CD4-positive, alpha-beta T cell (primary cell): Measurements from ENCODE around the gene NFRKB. TPM values are rescaled to one million over a fixed set of nuclear protein-coding genes. Genes with fewer than 3 reads are reported as not detected.
A peak's percentile ranks its signal among the peaks of the same experiment; 100 is the strongest.
"Not testable (repeated sequence)": the region's sequence is repeated elsewhere in the genome, so short reads cannot be mapped to it uniquely, and the experiment has no call there.

Experiments
- ATAC-seq: fragments of 200-7000 bp; cut with Tn5 transposase; one replicate; pipeline ENCODE4 v1.10.0; 2022; ENCODE audit warnings: mild to moderate bottlenecking; ENCODE audit not compliant: poor library complexity
- CTCF ChIA-PET: fragments of 350-600 bp; sonication (Branson Sonifier 250); formaldehyde crosslinking; loops from one replicate; lab custom pipeline; 2021; ENCODE audit warnings: antibody characterized with exemption, inconsistent platforms; lab: Charles Lee
- POLR2A ChIA-PET: fragments of 350-600 bp; sonication (Branson Sonifier 250); formaldehyde crosslinking; loops from one replicate; lab custom pipeline; 2021; ENCODE audit warnings: antibody characterized with exemption, inconsistent platforms; lab: Charles Lee
- DNase-seq, 14 experiments: peaks; one replicate each; pipeline ENCODE4 v3.0.0-alpha.2; 2013 to 2020; ENCODE audit warnings: mixed read lengths in 2 of 14
- H3K27ac ChIP-seq, 2 donors: one replicate each; pipeline versions ENCODE4 v1.5.1 to v1.7.0; 2013; ENCODE audit warnings: low read length in 2 of 2, low read depth in 1 of 2, mild to moderate bottlenecking in 1 of 2
- H3K27me3 ChIP-seq, 2 experiments: 1 replicate in 1 of 2; 2 replicates in 1 of 2; pipeline versions ENCODE4 v1.6.1 to v1.7.0; 2013; ENCODE audit warnings: low read length in 2 of 2, control low read depth in 1 of 2, mild to moderate bottlenecking in 1 of 2, moderate library complexity in 1 of 2; ENCODE audit not compliant: insufficient read depth in 2 of 2, control insufficient read depth in 1 of 2
- H3K36me3 ChIP-seq: one replicate; pipeline ENCODE4 v1.6.1; 2013; ENCODE audit warnings: low read length, control low read depth; ENCODE audit not compliant: insufficient read depth
- H3K4me1 ChIP-seq: one replicate; pipeline ENCODE4 v1.6.1; 2013; ENCODE audit warnings: low read length, control low read depth; ENCODE audit not compliant: insufficient read depth
- H3K4me3 ChIP-seq: one replicate; pipeline ENCODE4 v1.5.1; 2013; ENCODE audit warnings: mild to moderate bottlenecking, low read length, moderate library complexity
- H3K9me3 ChIP-seq, 2 experiments: 1 replicate in 1 of 2; 2 replicates in 1 of 2; pipeline versions ENCODE4 v1.6.1 to v1.7.0; 2013; ENCODE audit warnings: low read length in 2 of 2, mild to moderate bottlenecking in 2 of 2, control low read depth in 1 of 2, moderate library complexity in 1 of 2; ENCODE audit not compliant: control insufficient read depth in 1 of 2, insufficient read depth in 1 of 2
- H3K27ac Mint-ChIP-seq: one replicate; pipeline ENCODE4 v1.8.0; 2020; ENCODE audit warnings: mixed read lengths
- H3K27me3 Mint-ChIP-seq: one replicate; pipeline ENCODE4 v1.8.0; 2021; ENCODE audit warnings: mixed read lengths
- H3K36me3 Mint-ChIP-seq: one replicate; pipeline ENCODE4 v1.8.0; 2021; ENCODE audit warnings: low read depth, mixed read lengths
- H3K4me1 Mint-ChIP-seq: one replicate; pipeline ENCODE4 v1.8.0; 2021; ENCODE audit warnings: low read depth, mixed read lengths
- H3K4me3 Mint-ChIP-seq: one replicate; pipeline ENCODE4 v1.8.0; 2020; ENCODE audit warnings: mild to moderate bottlenecking, mixed read lengths
- H3K9me3 Mint-ChIP-seq: one replicate; pipeline ENCODE4 v1.8.0; 2020; ENCODE audit warnings: mixed read lengths
- intact Hi-C, 2 experiments: fragments of 100-400 bp; cut with DNase I in 1 of 2; cut with micrococcal nuclease in 1 of 2; formaldehyde crosslinking; loops; one replicate each; pipeline versions ENCODE4 v1.15.1 to v1.9.0; 2023 to 2025; cut with DNase I, micrococcal nuclease
- total RNA-seq, 174 experiments: library from RNA in 2 of 174; stranded (reverse) in 2 of 174; gene quantifications; one replicate each; pipeline ENCODE4 v1.2.3 and lab custom pipeline; 2021 to 2026
- TF ChIP-seq, protein P1 (sequence below): fragments of 200-600 bp; IDR thresholded peaks from one replicate; pipeline ENCODE4 v1.8.0; 2022; ENCODE audit warnings: antibody characterized with exemption, mild to moderate bottlenecking

The NFRKB gene
- total RNA-seq, 2 experiments from 2014 or later, result 61.7 to 64.5 TPM

GRCh38 chr11:129852125-129852740 lies 43.1 kb downstream of the NFRKB start:
- no peak overlapping the region for H3K27ac ChIP-seq
- intact Hi-C loops, result loop anchor here (5.0 kb wide), 2 partner anchors 35 to 40 kb away; partner anchors contain the start of gene TMEM45B (in 1 of the 2)
- H3K4me1 Mint-ChIP-seq, result peaks cover 44% of the 10 kb centered on the region
- ChIA-PET CTCF (no interaction called here), POLR2A (interaction anchor here (0.7 to 3.0 kb wide), 2 partner anchors 37 to 92 kb away, joined by 3 to 74 read pairs; partner anchors contain the start of gene TMEM45B)
- no peaks in the 10 kb centered on the region for H3K27me3 ChIP-seq
- H3K36me3 Mint-ChIP-seq, result peaks cover 8% of the 10 kb centered on the region
- H3K27me3 Mint-ChIP-seq, result no peaks in the 10 kb centered on the region
- ATAC-seq (no peak), DNase-seq (no peak)
- peak overlapping the region; percentile 97 for H3K27ac Mint-ChIP-seq
- peaks cover 2% of the 10 kb centered on the region for H3K9me3 Mint-ChIP-seq
- TF ChIP-seq, protein P1, sequence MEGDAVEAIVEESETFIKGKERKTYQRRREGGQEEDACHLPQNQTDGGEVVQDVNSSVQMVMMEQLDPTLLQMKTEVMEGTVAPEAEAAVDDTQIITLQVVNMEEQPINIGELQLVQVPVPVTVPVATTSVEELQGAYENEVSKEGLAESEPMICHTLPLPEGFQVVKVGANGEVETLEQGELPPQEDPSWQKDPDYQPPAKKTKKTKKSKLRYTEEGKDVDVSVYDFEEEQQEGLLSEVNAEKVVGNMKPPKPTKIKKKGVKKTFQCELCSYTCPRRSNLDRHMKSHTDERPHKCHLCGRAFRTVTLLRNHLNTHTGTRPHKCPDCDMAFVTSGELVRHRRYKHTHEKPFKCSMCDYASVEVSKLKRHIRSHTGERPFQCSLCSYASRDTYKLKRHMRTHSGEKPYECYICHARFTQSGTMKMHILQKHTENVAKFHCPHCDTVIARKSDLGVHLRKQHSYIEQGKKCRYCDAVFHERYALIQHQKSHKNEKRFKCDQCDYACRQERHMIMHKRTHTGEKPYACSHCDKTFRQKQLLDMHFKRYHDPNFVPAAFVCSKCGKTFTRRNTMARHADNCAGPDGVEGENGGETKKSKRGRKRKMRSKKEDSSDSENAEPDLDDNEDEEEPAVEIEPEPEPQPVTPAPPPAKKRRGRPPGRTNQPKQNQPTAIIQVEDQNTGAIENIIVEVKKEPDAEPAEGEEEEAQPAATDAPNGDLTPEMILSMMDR, result no peak
- no peak overlapping the region for H3K4me3 ChIP-seq
- peaks cover 26% of the 10 kb centered on the region for H3K4me1 ChIP-seq
- H3K9me3 ChIP-seq, result no peaks in the 10 kb centered on the region
- no peak overlapping the region for H3K4me3 Mint-ChIP-seq
- no peaks in the 10 kb centered on the region for H3K36me3 ChIP-seq

GRCh38 chr11:129849447-129850130 lies 45.8 kb downstream of the NFRKB start:
- Mint-ChIP-seq H3K36me3 (peaks cover 8% of the 10 kb centered on the region), H3K4me1 (peaks cover 47% of the 10 kb centered on the region), H3K4me3 (no peak overlapping the region), H3K27me3 (no peaks in the 10 kb centered on the region), H3K27ac (no peak overlapping the region), H3K9me3 (peaks cover 2% of the 10 kb centered on the region)
- Histone ChIP-seq H3K27ac (no peak overlapping the region), H3K4me1 (peaks cover 30% of the 10 kb centered on the region), H3K27me3 (no peaks in the 10 kb centered on the region), H3K4me3 (no peak overlapping the region), H3K36me3 (no peaks in the 10 kb centered on the region), H3K9me3 (no peaks in the 10 kb centered on the region)
- ATAC-seq, result no peak
- ChIA-PET POLR2A (no interaction called here), CTCF (no interaction called here)
- TF ChIP-seq, protein P1, result no peak
- intact Hi-C loops, result loop anchor here (5.0 kb wide), 2 partner anchors 32 to 37 kb away; partner anchors contain the start of gene TMEM45B (in 1 of the 2)
- DNase-seq, result no peak

GRCh38 chr11:129847361-129847760 lies 48.0 kb downstream of the NFRKB start:
- H3K4me3 Mint-ChIP-seq, DNase-seq, H3K4me3 ChIP-seq, H3K27me3 ChIP-seq, H3K27me3 Mint-ChIP-seq, H3K27ac ChIP-seq, H3K9me3 Mint-ChIP-seq, intact Hi-C loops, ATAC-seq, H3K9me3 ChIP-seq, H3K36me3 Mint-ChIP-seq, H3K36me3 ChIP-seq: not testable (repeated sequence)
- CTCF ChIA-PET, result interaction anchor here (1.2 to 1.3 kb wide), 2 partner anchors 34 to 76 kb away, joined by 4 read pairs; no protein-coding TSS in a partner anchor
- peak overlapping the region; percentile 69 for H3K27ac Mint-ChIP-seq
- peaks cover 16% of the 10 kb centered on the region for H3K4me1 ChIP-seq
- POLR2A ChIA-PET, result interaction anchor here (1.3 to 1.4 kb wide), 2 partner anchors 12 to 156 kb away, joined by 6 to 8 read pairs; partner anchors contain the start of gene PRDM10
- peaks cover 39% of the 10 kb centered on the region for H3K4me1 Mint-ChIP-seq
